Measurements from ENCODE around the gene DMRT1.

DMRT1 gene

GRCh38 chr9:841371-842209 lies at the start of gene DMRT1:
TSS of gene DMRT1 (plus strand) at chr9:841697. CDS start at chr9:841839, 142 bp downstream.
- peak; percentile 33 for DNase-seq

GRCh38 chr9:792331-793260 lies 48.9 kb upstream of the DMRT1 start:
- no peak for DNase-seq

GRCh38 chr9:794386-794785 lies 47.1 kb upstream of the DMRT1 start:
- DNase-seq = no peak

GRCh38 chr9:795869-796268 lies 45.6 kb upstream of the DMRT1 start:
- DNase-seq = no peak

GRCh38 chr9:800591-801150 lies 40.8 kb upstream of the DMRT1 start:
- no peak for DNase-seq

- no peak for DNase-seq
Measured at GRCh38 chr9:801399-802071, 40.0 kb upstream of the DMRT1 start.

GRCh38 chr9:804026-804425 lies 37.5 kb upstream of the DMRT1 start:
- DNase-seq = no peak

- no peak for DNase-seq
Measured at GRCh38 chr9:805151-805550, 36.3 kb upstream of the DMRT1 start.

GRCh38 chr9:806285-807156 lies 35.0 kb upstream of the DMRT1 start:
- DNase-seq = peak; percentile 17

GRCh38 chr9:811106-811531 lies 30.4 kb upstream of the DMRT1 start:
- peak; percentile 1 for DNase-seq

- no peak for DNase-seq
Measured at GRCh38 chr9:818958-819357, 22.5 kb upstream of the DMRT1 start.

GRCh38 chr9:826500-827280 lies 14.8 kb upstream of the DMRT1 start:
- no peak for DNase-seq

GRCh38 chr9:840343-840742 lies 1.2 kb upstream of the DMRT1 start:
- no peak for DNase-seq

- DNase-seq = no peak
Measured at GRCh38 chr9:842635-843426, 1.3 kb downstream of the DMRT1 start.

- DNase-seq = no peak
Measured at GRCh38 chr9:843427-843785, 1.9 kb downstream of the DMRT1 start.

GRCh38 chr9:846852-847251 lies 5.4 kb downstream of the DMRT1 start:
- no peak for DNase-seq

GRCh38 chr9:847505-847904 lies 6.0 kb downstream of the DMRT1 start:
- no peak for DNase-seq

GRCh38 chr9:849431-849830 lies 7.9 kb downstream of the DMRT1 start:
- no peak for DNase-seq

- no peak for DNase-seq
Measured at GRCh38 chr9:852539-852938, 11.0 kb downstream of the DMRT1 start.

- DNase-seq = no peak
Measured at GRCh38 chr9:859251-859650, 17.8 kb downstream of the DMRT1 start.

All from NCI-H1105 (cell line).